ENCODE results near the gene NQO2. TPM values are rescaled to one million over a fixed set of nuclear protein-coding genes. Genes with fewer than 3 reads are reported as not detected.

NQO2 gene
- polyA plus RNA-seq, 1 of the 3 experiments (the other 2 are of a cell fraction) = 19.2 TPM

DNA sequence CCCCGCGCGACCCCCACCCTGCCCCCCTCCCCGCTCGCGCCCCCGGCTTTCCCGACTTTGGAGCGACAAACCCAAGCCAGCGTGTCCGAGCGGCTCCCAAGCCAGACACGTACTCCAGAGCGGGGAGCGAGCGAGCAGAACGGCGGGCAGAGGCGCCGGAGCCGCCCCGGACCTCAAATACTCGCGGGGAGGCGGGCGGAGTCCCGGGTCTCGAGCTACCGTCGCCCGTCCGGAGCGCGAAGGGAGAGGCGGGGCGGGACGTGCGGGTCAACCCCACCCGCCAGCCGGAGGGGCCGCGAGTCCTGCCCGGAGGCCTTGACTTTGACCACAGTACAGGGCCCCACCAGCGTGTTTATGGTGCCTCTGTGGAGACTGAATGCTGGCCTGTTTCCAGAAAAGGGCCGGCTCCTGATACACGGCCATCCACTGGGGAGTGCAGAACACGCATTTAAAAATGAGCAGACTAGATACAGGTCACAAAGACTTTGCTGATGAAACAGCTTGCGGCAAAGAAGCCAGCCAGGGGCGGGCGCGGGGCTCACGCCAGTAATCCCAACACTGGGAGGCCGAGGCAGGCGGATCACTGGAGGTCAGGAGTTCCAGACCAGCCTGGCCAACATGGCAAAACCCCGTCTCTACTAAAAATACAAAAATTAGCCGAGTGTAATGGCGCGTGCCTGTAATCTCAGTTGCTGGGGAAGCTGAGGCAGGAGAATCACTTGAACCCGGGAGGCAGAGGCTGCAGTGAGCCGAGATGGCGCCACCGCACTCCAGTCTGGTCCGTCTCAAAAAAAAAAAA, 28.1 kb upstream of the NQO2 start, which contains the start of gene SERPINB6:
SERPINB6 (minus strand) TSS at position 148 of the 799 bp plus-strand sequence. CDS start 12,235 bp downstream, outside the sequence.
- CTCF ChIA-PET = interaction anchor here (0.9 to 1.6 kb wide), 3 partner anchors 18 to 39 kb away, joined by 3 to 13 read pairs (median 11); no protein-coding TSS in a partner anchor
- WGBS (ENCODE audit: low lambda C conversion rate) = 22% methylated on average over 13 of the region's 63 CpGs
- Histone ChIP-seq H3K9me2 (no peaks in the 10 kb centered on the region), H3K4me3 (ENCODE audit: low read depth in 2 of 2, low read length in 1 of 2) (peak within 1 kb of the TSS; percentile 67 to 69), H3K4me1 (ENCODE audit: control insufficient read depth in 1 of 2, insufficient read depth in 2 of 2, low read depth in 1 of 2, low read length in 1 of 2) (peaks cover 9 to 10% of the 10 kb centered on the region in 2 experiments; a peak in 3 of 4 replicates), H3K27me3 (ENCODE audit: insufficient read depth) (no peaks in the 10 kb centered on the region), H3K27ac (ENCODE audit: low read depth in 2 of 2, low read length in 1 of 2) (peak within 1 kb of the TSS; percentile 56 to 85), H2AFZ (ENCODE audit: low read depth) (peak within 1 kb of the TSS; percentile 92), H3K9ac (peak within 1 kb of the TSS; percentile 83), H3K36me3 (replicated peaks in 1 of 2; ENCODE audit: control insufficient read depth in 1 of 2, insufficient read depth in 2 of 2, low read length in 1 of 2) (peaks cover 0 to 3% of the 10 kb centered on the region in 2 experiments), H3K79me2 (ENCODE audit: insufficient read depth) (peaks cover 46% of the 10 kb centered on the region), H3F3A (replicated peaks; ENCODE audit: insufficient read depth) (peaks cover 27% of the 10 kb centered on the region), H4K20me1 (ENCODE audit: insufficient read depth) (no peaks in the 10 kb centered on the region), H3K4me2 (peak within 1 kb of the TSS; percentile 79), H3K9me3 (no peaks in the 10 kb centered on the region)
- DNase-seq = peak; percentile 84
- POLR2A ChIA-PET = interaction anchor here (0.6 to 1.6 kb wide), 6 partner anchors 13 to 130 kb away, joined by 3 to 38 read pairs (median 3); partner anchors contain the start of gene SERPINB1
- TF ChIP-seq RXRA (IDR thresholded peaks at IDR 0.05; ENCODE audit: borderline replicate concordance, low read depth) = no peak
- TF ChIP-seq, protein P1, sequence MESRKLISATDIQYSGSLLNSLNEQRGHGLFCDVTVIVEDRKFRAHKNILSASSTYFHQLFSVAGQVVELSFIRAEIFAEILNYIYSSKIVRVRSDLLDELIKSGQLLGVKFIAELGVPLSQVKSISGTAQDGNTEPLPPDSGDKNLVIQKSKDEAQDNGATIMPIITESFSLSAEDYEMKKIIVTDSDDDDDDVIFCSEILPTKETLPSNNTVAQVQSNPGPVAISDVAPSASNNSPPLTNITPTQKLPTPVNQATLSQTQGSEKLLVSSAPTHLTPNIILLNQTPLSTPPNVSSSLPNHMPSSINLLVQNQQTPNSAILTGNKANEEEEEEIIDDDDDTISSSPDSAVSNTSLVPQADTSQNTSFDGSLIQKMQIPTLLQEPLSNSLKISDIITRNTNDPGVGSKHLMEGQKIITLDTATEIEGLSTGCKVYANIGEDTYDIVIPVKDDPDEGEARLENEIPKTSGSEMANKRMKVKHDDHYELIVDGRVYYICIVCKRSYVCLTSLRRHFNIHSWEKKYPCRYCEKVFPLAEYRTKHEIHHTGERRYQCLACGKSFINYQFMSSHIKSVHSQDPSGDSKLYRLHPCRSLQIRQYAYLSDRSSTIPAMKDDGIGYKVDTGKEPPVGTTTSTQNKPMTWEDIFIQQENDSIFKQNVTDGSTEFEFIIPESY (IDR thresholded peaks at IDR 0.05; ENCODE audit: borderline replicate concordance, low read depth) = no peak
- TF ChIP-seq TAF1 (IDR thresholded peaks at IDR 0.05; ENCODE audit: borderline replicate concordance, low read depth, low read length) = 0 out of 2 replicates have a peak, but pooled peaks have one; percentile 19
- peak; percentile 44; the same call in 1 of the 2 replicates for TF ChIP-seq YY1 (IDR thresholded peaks at IDR 0.05; ENCODE audit: low read depth)
- TF ChIP-seq GABPA (IDR thresholded peaks at IDR 0.05; ENCODE audit: low read depth) = peak; percentile 10; the same call in 1 of the 2 replicates
- no peak for TF ChIP-seq RFX5 (IDR thresholded peaks at IDR 0.05; ENCODE audit: low read length)
- TF ChIP-seq, protein P2, sequence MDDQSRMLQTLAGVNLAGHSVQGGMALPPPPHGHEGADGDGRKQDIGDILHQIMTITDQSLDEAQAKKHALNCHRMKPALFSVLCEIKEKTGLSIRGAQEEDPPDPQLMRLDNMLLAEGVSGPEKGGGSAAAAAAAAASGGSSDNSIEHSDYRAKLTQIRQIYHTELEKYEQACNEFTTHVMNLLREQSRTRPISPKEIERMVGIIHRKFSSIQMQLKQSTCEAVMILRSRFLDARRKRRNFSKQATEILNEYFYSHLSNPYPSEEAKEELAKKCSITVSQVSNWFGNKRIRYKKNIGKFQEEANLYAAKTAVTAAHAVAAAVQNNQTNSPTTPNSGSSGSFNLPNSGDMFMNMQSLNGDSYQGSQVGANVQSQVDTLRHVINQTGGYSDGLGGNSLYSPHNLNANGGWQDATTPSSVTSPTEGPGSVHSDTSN (IDR thresholded peaks at IDR 0.05) = no peak
- TF ChIP-seq, protein P3, sequence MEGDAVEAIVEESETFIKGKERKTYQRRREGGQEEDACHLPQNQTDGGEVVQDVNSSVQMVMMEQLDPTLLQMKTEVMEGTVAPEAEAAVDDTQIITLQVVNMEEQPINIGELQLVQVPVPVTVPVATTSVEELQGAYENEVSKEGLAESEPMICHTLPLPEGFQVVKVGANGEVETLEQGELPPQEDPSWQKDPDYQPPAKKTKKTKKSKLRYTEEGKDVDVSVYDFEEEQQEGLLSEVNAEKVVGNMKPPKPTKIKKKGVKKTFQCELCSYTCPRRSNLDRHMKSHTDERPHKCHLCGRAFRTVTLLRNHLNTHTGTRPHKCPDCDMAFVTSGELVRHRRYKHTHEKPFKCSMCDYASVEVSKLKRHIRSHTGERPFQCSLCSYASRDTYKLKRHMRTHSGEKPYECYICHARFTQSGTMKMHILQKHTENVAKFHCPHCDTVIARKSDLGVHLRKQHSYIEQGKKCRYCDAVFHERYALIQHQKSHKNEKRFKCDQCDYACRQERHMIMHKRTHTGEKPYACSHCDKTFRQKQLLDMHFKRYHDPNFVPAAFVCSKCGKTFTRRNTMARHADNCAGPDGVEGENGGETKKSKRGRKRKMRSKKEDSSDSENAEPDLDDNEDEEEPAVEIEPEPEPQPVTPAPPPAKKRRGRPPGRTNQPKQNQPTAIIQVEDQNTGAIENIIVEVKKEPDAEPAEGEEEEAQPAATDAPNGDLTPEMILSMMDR (IDR thresholded peaks at IDR 0.05) = 0 out of 2 replicates have a peak, but pooled peaks have one; percentile 10
- TF ChIP-seq TCF12 (IDR thresholded peaks at IDR 0.05) = no peak
- TF ChIP-seq, protein P4, sequence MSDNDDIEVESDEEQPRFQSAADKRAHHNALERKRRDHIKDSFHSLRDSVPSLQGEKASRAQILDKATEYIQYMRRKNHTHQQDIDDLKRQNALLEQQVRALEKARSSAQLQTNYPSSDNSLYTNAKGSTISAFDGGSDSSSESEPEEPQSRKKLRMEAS (IDR thresholded peaks at IDR 0.05; ENCODE audit: low read depth) = peak; percentile 38; the same call in 1 of the 2 replicates
- TF ChIP-seq EP300 (IDR thresholded peaks at IDR 0.05; ENCODE audit: borderline replicate concordance in 1 of 2, low read depth in 1 of 2, low read length in 1 of 2) = no peak
- TF ChIP-seq MEF2A (IDR thresholded peaks at IDR 0.05; ENCODE audit: borderline replicate concordance, low read depth) = no peak
- TF ChIP-seq FOXM1 (IDR thresholded peaks at IDR 0.05; ENCODE audit: low read depth) = no peak
- TF ChIP-seq GATA2 (CRISPR knock-in tag; IDR thresholded peaks at IDR 0.05) = no peak
- TF ChIP-seq, protein P5, sequence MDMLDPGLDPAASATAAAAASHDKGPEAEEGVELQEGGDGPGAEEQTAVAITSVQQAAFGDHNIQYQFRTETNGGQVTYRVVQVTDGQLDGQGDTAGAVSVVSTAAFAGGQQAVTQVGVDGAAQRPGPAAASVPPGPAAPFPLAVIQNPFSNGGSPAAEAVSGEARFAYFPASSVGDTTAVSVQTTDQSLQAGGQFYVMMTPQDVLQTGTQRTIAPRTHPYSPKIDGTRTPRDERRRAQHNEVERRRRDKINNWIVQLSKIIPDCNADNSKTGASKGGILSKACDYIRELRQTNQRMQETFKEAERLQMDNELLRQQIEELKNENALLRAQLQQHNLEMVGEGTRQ (IDR thresholded peaks at IDR 0.05; ENCODE audit: borderline replicate concordance, low read depth, low read length) = no peak
- no peak for TF ChIP-seq NRF1 (IDR thresholded peaks at IDR 0.05; ENCODE audit: low read depth, low read length)
- no peak for TF ChIP-seq TEAD4 (IDR thresholded peaks at IDR 0.05; ENCODE audit: borderline replicate concordance, insufficient read depth)
- peak; percentile 73 for TF ChIP-seq NFIC (IDR thresholded peaks at IDR 0.05; ENCODE audit: borderline replicate concordance)
- TF ChIP-seq SIN3A (IDR thresholded peaks at IDR 0.05; ENCODE audit: borderline replicate concordance, low read depth, low read length) = no peak
- TF ChIP-seq CHD2 (IDR thresholded peaks at IDR 0.05; ENCODE audit: low read length, partially characterized antibody) = no peak
- TF ChIP-seq POLR2AphosphoS5 (IDR thresholded peaks at IDR 0.05; ENCODE audit: low read depth, low read length) = peak; percentile 50; the same call in 1 of the 2 replicates
- no peak; the same call in 1 of the 2 replicates for TF ChIP-seq RCOR1 (IDR thresholded peaks at IDR 0.05; ENCODE audit: low read length)
- no peak for TF ChIP-seq JUND (IDR thresholded peaks at IDR 0.05)
- TF ChIP-seq, protein P6, sequence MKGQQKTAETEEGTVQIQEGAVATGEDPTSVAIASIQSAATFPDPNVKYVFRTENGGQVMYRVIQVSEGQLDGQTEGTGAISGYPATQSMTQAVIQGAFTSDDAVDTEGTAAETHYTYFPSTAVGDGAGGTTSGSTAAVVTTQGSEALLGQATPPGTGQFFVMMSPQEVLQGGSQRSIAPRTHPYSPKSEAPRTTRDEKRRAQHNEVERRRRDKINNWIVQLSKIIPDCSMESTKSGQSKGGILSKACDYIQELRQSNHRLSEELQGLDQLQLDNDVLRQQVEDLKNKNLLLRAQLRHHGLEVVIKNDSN (IDR thresholded peaks at IDR 0.05; ENCODE audit: borderline replicate concordance, low read depth) = no peak
- TF ChIP-seq SMC3 (IDR thresholded peaks at IDR 0.05; ENCODE audit: low read depth, low read length) = no peak
- no peak for TF ChIP-seq RAD21 (IDR thresholded peaks at IDR 0.05; ENCODE audit: low read length)
- peak; percentile 71; the same call in 1 of the 2 replicates for TF ChIP-seq FOXJ3 (CRISPR knock-in tag; IDR thresholded peaks at IDR 0.05)
